GM19239 (cell line): ENCODE results near the gene POGK.
A peak's percentile ranks its signal among the peaks of the same experiment; 100 is the strongest.
"Not testable (repeated sequence)": the region's sequence is repeated elsewhere in the genome, so short reads cannot be mapped to it uniquely, and the experiment has no call there.

ENCODE experiments used
- DNase-seq: peaks from one replicate; pipeline ENCODE4 v3.0.0; 2011; ENCODE audit warnings: low spot score; ENCODE audit not compliant: insufficient read length
- FAIRE-seq: peaks from 2 replicates; lab custom pipeline; 2011; peaks lifted over from hg19 to GRCh38; lab: Jason Lieb, UNC

The POGK gene

DNA sequence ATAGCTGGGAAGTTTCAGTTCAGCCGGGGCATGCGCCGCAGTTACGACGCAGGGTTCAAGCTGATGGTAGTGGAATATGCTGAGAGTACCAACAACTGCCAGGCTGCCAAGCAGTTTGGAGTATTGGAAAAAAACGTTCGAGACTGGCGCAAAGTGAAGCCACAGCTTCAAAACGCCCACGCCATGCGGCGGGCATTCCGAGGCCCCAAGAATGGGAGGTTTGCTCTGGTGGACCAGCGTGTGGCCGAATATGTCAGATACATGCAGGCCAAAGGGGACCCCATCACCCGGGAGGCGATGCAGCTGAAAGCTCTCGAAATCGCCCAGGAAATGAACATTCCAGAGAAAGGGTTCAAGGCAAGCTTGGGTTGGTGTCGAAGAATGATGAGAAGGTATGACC lies 9.9 kb downstream of the POGK start:
- DNase-seq (no peak), FAIRE-seq (no peak)

DNA sequence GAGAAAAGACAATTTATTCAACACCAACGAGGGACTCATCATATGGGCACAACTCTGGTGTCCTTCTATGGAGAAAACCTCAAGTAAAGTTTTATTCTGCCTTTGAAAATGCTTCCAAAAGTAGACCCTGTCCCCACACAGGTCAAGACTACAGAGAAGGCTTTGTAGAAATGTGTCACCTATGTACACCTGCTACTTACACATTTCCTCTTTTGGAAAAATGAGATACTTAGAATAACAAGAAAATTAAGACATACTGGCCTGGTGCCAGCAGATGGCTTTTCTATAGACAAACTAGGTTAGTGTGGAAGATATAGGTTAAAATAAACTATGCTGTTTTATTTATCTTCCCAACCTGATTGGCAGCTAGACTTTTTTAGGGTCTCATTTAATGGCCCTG lies 13.6 kb downstream of the POGK start:
- DNase-seq (no peak), FAIRE-seq (no peak)

DNA sequence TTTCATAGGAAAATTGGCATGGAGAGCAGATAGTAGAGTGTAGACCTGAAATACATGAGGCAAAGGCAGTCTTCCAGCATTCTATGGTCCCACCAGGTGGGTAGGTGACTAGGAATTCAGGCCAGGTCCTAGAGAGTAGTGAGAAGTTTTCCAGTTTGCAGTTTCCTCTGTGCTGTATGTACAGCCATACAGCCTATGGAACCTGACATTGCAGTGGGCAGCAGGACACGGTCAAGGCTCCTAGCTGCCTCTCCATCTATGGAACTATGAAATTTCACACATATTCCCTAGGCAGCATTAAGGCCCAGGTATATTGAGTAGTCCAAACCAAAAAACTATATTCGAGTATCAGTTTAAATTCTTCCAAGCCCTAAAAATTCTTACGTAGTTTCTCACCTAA lies 16.3 kb downstream of the POGK start:
- FAIRE-seq (no peak), DNase-seq (no peak)

GRCh38 chr1:166857995-166858394 lies 18.7 kb downstream of the POGK start:
- FAIRE-seq (no peak), DNase-seq (no peak)

DNA sequence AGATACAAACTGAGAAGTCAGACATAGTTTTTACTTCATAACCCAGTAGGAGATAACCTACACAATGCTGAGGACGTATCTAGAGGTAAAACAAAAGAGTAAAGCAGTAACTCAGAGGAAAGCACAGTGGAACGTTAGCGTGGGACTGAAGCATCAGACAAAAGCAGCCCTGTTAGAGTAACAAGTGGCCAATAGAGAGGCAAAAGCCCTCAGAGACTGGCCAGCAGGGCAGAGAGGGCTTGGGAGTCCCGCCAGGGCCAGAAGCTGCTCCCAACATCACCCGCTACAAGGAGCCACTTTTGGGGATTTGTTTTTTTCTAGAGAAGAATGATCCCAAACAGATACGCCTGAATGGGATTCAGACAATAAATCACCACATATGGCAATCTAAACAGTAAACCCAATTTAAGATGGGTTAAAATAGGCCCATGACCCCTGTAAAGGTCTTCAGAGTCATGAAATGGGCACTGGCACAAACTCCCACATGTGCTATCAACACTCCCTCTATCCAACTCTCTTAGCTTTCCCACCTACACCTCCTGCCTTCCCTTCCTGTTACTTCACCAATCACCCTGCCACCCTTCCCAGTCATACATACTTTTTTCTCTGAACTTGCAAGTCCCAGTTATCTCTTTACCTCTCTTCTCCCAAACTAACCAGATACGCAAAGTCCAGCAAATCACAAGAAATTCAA lies 19.6 kb downstream of the POGK start:
- no peak for FAIRE-seq
- DNase-seq: no peak

- no peak for FAIRE-seq
These were observed 20.3 kb downstream of the POGK start for GRCh38 chr1:166859597-166859996.

DNA sequence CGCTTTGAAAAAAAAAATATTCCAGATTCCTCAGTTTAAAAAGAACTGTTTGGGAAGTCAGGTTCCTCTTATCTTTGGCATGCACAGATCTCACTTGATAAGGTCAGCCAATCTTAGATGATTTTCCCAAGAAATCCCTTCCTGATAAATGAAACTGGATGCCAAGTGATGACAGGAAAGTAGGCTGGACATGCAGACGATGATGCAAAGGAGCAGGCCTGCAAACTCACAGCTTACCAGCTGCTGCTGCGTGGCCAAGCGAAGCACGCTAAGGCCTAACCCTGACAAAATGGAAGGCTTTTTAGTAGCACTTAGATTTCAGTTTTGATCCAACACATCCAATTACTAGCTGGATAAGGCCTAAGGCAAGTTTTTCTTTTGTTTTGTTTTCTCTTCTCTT lies 26.7 kb downstream of the POGK start:
- FAIRE-seq (no peak), DNase-seq (no peak)

More at GRCh38 chr1:166859597-166859996, 20.3 kb downstream of the POGK start:
- DNase-seq: no peak

GRCh38 chr1:166868639-166869038 lies 29.4 kb downstream of the POGK start:
- no peak for DNase-seq
- no peak for FAIRE-seq

DNA sequence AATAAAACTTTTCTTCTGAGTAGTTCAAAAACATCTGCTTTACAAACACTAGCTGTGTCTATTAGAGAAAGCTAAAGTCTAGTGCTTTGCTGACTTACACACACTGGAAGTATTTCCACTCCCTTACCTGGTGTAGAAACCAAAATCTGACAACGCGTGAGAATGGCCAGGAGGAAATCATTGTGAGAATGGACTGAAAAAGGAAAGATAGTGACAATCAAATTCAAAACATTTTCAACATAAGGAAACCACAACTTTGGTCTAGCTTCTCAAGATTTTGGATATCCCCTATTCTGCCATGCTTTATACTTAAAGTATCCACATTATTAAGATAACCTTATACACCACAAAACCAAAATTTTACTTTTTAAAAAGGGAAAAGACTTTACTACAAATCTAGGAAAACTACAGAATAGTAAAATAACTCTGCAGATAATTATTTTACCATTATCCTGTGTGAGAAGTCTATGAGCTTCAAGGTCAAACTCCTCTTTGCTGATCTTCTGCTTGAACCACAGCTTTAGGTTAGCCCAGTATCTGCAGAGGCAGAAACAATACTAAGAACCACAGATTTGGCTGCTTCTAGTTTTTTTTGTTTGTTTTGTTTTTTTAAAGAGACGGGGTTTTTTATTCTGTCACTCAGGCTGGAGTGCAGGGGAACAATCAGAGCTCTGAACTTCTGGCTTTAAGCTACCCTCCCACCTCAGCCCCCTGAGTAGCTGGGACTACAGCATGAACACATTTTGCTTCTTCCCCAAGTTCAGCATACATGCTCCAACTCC lies 30.2 kb downstream of the POGK start:
- no peak for FAIRE-seq

GRCh38 chr1:166870584-166870983 lies 31.3 kb downstream of the POGK start:
- DNase-seq (no peak), FAIRE-seq (no peak)

More for the DNA sequence above, 30.2 kb downstream of the POGK start:
- no peak for DNase-seq

GRCh38 chr1:166874464-166874863 lies 35.2 kb downstream of the POGK start:
- FAIRE-seq (no peak), DNase-seq (no peak)

- FAIRE-seq (no peak), DNase-seq (no peak)
These were observed 36.0 kb downstream of the POGK start for GRCh38 chr1:166875302-166875733.

- peak; percentile 83 for DNase-seq
- FAIRE-seq: peak; percentile 96
These were observed 36.7 kb downstream of the POGK start, which contains the start of gene TADA1 for GRCh38 chr1:166875734-166876539. TSS of gene TADA1 (minus strand) at chr1:166876264. CDS start at chr1:166876233, 31 bp downstream.

GRCh38 chr1:166876540-166876838 lies 37.2 kb downstream of the POGK start:
- DNase-seq: no peak
- no peak for FAIRE-seq

DNA sequence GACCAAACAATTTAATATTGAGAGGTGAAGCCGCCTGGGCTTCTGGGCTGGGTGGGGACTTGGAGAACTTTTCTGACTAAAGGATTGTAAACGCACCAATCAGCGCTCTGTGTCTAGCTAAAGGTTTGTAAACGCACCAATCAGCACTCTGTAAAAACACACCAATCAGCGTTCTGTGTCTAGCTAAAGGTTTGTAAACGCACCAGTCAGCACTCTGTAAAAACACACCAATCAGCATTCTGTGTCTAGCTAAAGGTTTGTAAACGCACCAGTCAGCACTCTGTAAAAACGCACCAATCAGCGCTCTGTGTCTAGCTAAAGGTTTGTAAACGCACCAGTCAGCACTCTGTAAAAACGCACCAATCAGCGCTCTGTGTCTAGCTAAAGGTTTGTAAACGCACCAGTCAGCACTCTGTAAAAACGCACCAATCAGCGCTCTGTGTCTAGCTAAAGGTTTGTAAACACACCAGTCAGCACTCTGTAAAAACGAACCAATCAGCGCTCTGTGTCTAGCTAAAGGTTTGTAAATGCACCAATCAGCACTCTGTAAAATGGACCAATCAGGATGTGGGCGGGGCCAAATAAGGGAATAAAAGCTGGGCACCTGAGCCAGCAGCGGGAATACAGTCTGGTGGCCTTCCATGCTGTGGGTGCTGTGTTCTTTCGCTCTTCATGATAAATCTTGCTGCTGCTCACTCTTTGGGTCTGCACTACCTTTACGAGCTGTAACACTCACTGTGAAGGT lies 39.1 kb downstream of the POGK start:
- not testable (repeated sequence) for DNase-seq, FAIRE-seq

GRCh38 chr1:166882893-166883292 lies 43.6 kb downstream of the POGK start:
- no peak for DNase-seq
- no peak for FAIRE-seq

DNA sequence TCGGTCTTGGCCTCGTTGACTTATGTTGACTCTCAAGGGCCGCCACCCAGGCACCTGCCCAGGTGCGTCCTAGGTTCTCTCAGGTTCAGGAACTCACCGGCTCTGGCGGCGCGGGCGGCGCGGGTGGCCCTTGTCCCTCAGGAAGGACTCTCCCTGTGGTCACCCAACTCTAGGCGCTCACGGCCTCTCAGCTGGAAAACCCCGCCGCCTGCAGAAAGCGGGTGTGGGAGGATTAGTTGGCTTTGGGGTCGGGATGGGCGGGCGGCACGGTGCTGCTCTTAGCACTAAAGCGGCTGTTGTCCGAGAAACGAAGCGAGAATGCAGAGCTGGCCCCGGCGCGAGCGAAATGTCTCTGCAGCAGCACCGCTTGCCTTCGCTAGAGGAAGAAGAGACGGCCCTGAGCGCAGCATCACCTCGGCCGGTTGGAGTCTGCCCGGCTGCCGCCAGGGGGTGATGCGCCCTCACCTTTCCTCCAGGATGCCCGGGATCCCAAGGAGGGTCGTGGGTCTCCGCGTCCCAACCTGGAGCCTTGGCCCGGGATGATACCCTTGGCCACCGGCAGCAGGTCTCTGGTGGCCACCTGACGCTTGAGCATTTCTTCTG lies 44.9 kb downstream of the POGK start:
- peak; percentile 13 for DNase-seq
- no peak for FAIRE-seq

DNA sequence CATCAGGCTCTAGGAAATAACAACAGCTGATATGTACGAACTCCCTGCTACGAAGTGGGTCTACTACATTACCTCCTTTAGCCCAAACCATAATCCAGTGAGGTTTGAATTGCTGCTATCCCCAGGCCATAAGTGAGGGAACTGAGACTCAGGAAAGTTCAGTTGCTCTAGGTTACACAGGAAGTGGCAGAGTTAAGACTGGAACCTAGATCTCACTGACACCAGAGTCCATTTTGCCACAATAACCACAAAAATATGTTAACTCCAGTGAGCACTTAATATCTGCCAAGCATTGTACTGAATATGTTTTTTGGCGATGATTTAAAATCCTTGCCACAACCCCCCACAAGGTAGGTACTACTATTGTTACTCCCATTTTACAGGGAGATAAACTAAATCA lies 45.7 kb downstream of the POGK start:
- no peak for FAIRE-seq

DNA sequence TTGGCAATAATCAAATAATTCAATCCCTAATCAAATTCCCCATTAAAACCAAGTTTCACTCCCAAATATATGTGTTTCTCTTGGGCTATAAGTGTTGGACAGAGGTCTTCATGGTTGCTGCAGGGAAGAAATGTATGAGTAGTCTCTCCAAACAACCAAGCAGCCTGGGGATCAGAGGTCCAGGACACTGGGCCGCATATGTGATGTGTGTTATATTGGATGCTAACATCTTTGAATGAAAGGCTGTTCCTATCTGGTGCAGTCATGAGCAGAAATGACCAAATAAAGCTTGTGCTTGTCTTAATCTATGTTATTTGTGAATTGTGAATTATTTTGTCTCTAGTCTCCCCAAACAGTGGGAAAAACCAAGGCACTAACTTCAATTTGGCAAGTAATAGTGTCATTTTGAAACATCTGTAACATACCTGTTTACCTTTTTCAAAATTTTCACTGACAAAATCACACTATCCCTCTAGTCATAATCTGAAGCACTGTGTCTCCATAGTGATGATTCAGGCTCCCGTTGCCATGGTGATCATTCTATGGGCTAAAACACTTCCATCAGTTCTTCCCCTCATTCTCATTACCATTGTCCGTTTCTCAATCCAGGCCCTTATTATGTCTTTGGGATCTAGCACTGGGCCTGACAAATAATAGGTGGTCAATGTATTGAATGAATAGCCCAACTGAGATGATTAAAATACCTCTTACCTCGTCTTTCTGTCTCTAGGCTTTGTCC lies 49.3 kb downstream of the POGK start:
- FAIRE-seq: no peak
- DNase-seq: no peak

More for the DNA sequence above, 45.7 kb downstream of the POGK start:
- DNase-seq: no peak
